Liver (tissue), 9 donors: Measurements from ENCODE around the gene AGGF1. TPM values are rescaled to one million over a fixed set of nuclear protein-coding genes. Genes with fewer than 3 reads are reported as not detected.
A peak's percentile ranks its signal among the peaks of the same experiment; 100 is the strongest.

ENCODE experiments used
- DNase-seq: peaks from one replicate; pipeline ENCODE4 v3.0.0-alpha.2; 2017; ENCODE audit warnings: low spot score
- H3K27ac ChIP-seq, 2 donors: one replicate each; pipeline ENCODE4 v1.7.0; 2013; ENCODE audit warnings: inconsistent platforms in 2 of 2, low read length in 2 of 2, control low read depth in 1 of 2, low read depth in 1 of 2, mild to moderate bottlenecking in 1 of 2
- H3K27me3 ChIP-seq, 4 donors: one replicate each; pipeline versions ENCODE4 v1.6.1 to v1.7.0; 2013; ENCODE audit warnings: low read length in 3 of 4, inconsistent platforms in 1 of 4, mild to moderate bottlenecking in 1 of 4, moderate library complexity in 1 of 4; ENCODE audit not compliant: control insufficient read depth in 4 of 4, insufficient read depth in 4 of 4
- H3K36me3 ChIP-seq, 4 donors: one replicate each; pipeline versions ENCODE4 v1.6.1 to v1.7.0; 2013; ENCODE audit warnings: low read length in 3 of 4, mild to moderate bottlenecking in 3 of 4, low read depth in 1 of 4, moderate library complexity in 1 of 4; ENCODE audit not compliant: control insufficient read depth in 4 of 4, insufficient read depth in 3 of 4
- H3K4me1 ChIP-seq, 4 donors: one replicate each; pipeline versions ENCODE4 v1.6.1 to v1.7.0; 2013; ENCODE audit warnings: low read length in 3 of 4, mild to moderate bottlenecking in 3 of 4, moderate library complexity in 1 of 4; ENCODE audit not compliant: control insufficient read depth in 4 of 4, insufficient read depth in 4 of 4
- H3K4me3 ChIP-seq, 3 donors: one replicate each; pipeline versions ENCODE4 v1.6.1 to v1.7.0; 2013; ENCODE audit warnings: low read length in 3 of 3, control low read depth in 1 of 3, low read depth in 1 of 3, mild to moderate bottlenecking in 1 of 3
- H3K9ac ChIP-seq, 2 donors: one replicate each; pipeline ENCODE4 v1.7.0; 2013; ENCODE audit warnings: low read length in 2 of 2, mild to moderate bottlenecking in 2 of 2, moderate library complexity in 2 of 2, control low read depth in 1 of 2, low read depth in 1 of 2
- H3K9me3 ChIP-seq, 4 donors: one replicate each; pipeline versions ENCODE4 v1.6.1 to v1.7.0; 2013; ENCODE audit warnings: low read length in 3 of 4; ENCODE audit not compliant: control insufficient read depth in 4 of 4
- CTCF ChIP-seq: fragments of 150-350 bp; IDR thresholded peaks from 2 replicates; pipeline ENCODE4 v1.5.1; 2017; ENCODE audit warnings: improper control_type of control experiment, low read depth, low read length; ENCODE audit not compliant: missing input control
- EGR1 ChIP-seq, 2 donors: IDR thresholded peaks; 2 replicates each; pipeline ENCODE4 v1.6.1; 2016 to 2018; ENCODE audit warnings: antibody characterized with exemption in 2 of 2, low read depth in 2 of 2
- FOXA1 ChIP-seq: IDR thresholded peaks from 2 replicates; pipeline ENCODE4 v1.6.1; 2016; ENCODE audit warnings: antibody characterized with exemption
- HNF4G ChIP-seq: IDR thresholded peaks from 2 replicates; pipeline ENCODE4 v1.6.1; 2016; ENCODE audit warnings: antibody characterized with exemption
- MAX ChIP-seq: IDR thresholded peaks from 2 replicates; pipeline ENCODE4 v1.6.1; 2016; ENCODE audit warnings: antibody characterized with exemption
- NR2F2 ChIP-seq: IDR thresholded peaks from 2 replicates; pipeline ENCODE4 v1.6.1; 2016; ENCODE audit warnings: antibody characterized with exemption
- RAD21 ChIP-seq, 2 donors: IDR thresholded peaks; 2 replicates each; pipeline ENCODE4 v1.6.1; 2016; ENCODE audit warnings: antibody characterized with exemption in 2 of 2, mild to moderate bottlenecking in 2 of 2
- REST ChIP-seq: IDR thresholded peaks from 2 replicates; pipeline ENCODE4 v1.6.1; 2016; ENCODE audit warnings: antibody characterized with exemption, mild to moderate bottlenecking
- RXRA ChIP-seq, 2 donors: IDR thresholded peaks; 2 replicates each; pipeline ENCODE4 v1.6.1; 2017 to 2018; ENCODE audit warnings: antibody characterized with exemption in 2 of 2, mild to moderate bottlenecking in 1 of 2
- YY1 ChIP-seq: IDR thresholded peaks from 2 replicates; pipeline ENCODE4 v1.6.1; 2016; ENCODE audit warnings: antibody characterized with exemption, mild to moderate bottlenecking
- WGBS: extraction: QIAGEN DNeasy Blood & Tissue Kit; methylation state at CpG from one replicate; pipeline ENCODE4 v1.1.7; 2013; 5-methylcytosine and 5-hydroxymethylcytosine counted together
- polyA plus RNA-seq, 2 donors: library from polyadenylated mRNA; stranded (reverse) in 1 of 2; unstranded in 1 of 2; fragments of 200-250 nt in 1 of 2; fragments of >200 nt in 1 of 2; fragmentation: Nextera tagmentation in 1 of 2; extraction: Ambion mirVana in 1 of 2; gene quantifications; one replicate each; pipeline versions ENCODE4 v1.2.1 to v1.2.3, GENCODE V29; 2013 to 2015
- total RNA-seq, 2 donors: library from RNA; depleted of rRNA; stranded (reverse); fragments of >200 nt; gene quantifications; one replicate each; pipeline ENCODE4 v1.2.3, GENCODE V29; 2014
- donor health status: healthy.
- donor health status: healthy.
- donor health status: healthy.
- donor health status: healthy.
- donor health status: healthy.

AGGF1 gene
- total and polyA plus RNA-seq, 4 donors: 7.2 to 16.7 (median 15.1) TPM

GRCh38 chr5:77064040-77064439 is 33.8 kb downstream of the AGGF1 start:
- Histone ChIP-seq H3K27me3 (no peaks in the 10 kb centered on the region), H3K4me3 (no peak overlapping the region), H3K9ac (no peak overlapping the region), H3K27ac (no peak overlapping the region), H3K36me3 (peaks cover 0 to 36% (median 23%) of the 10 kb centered on the region in 4 donors), H3K9me3 (no peaks in the 10 kb centered on the region), H3K4me1 (no peaks in the 10 kb centered on the region)
- WGBS: 30% methylated on average over 3 of the region's 3 CpGs
- TF ChIP-seq CTCF (peak; percentile 54), MAX (no peak), HNF4G (no peak), FOXA1 (no peak), RAD21 (IDR thresholded peaks at IDR 0.05) (peak; percentile 69 to 73)
- DNase-seq: no peak

- H3K9ac ChIP-seq: no peak overlapping the region
- DNase-seq: no peak
- no peaks in the 10 kb centered on the region for H3K4me1 ChIP-seq
- no peaks in the 10 kb centered on the region for H3K9me3 ChIP-seq
- H3K4me3 ChIP-seq: no peak overlapping the region
- TF ChIP-seq FOXA1: no peak
- no peak for TF ChIP-seq RXRA (IDR thresholded peaks at IDR 0.05)
- no peak for TF ChIP-seq REST
- no peak for TF ChIP-seq NR2F2
- H3K36me3 ChIP-seq: peaks cover 0 to 35% (median 20%) of the 10 kb centered on the region in 4 donors
- no peaks in the 10 kb centered on the region for H3K27me3 ChIP-seq
- 91% methylated on average over 3 of the region's 3 CpGs for WGBS
- no peak overlapping the region for H3K27ac ChIP-seq
Measured at GRCh38 chr5:77065256-77065655, 35.1 kb downstream of the AGGF1 start.

- H3K36me3 ChIP-seq: peaks cover 0 to 28% (median 16%) of the 10 kb centered on the region in 4 donors
- no peak overlapping the region for H3K9ac ChIP-seq
- H3K27ac ChIP-seq: no peak overlapping the region
- no peak for DNase-seq
- no peaks in the 10 kb centered on the region for H3K27me3 ChIP-seq
- WGBS: 94% methylated on average over 1 of the region's 1 CpG
- H3K4me3 ChIP-seq: no peak overlapping the region
- no peaks in the 10 kb centered on the region for H3K4me1 ChIP-seq
- TF ChIP-seq MAX (no peak), RXRA (IDR thresholded peaks at IDR 0.05) (no peak), CTCF (no peak), EGR1 (IDR thresholded peaks at IDR 0.05; ENCODE audit: low read depth in 2 of 2) (no peak), RAD21 (IDR thresholded peaks at IDR 0.05) (no peak), FOXA1 (no peak), REST (no peak), NR2F2 (no peak), HNF4G (no peak), YY1 (no peak)
- no peaks in the 10 kb centered on the region for H3K9me3 ChIP-seq
Measured at GRCh38 chr5:77066184-77066583, 36.0 kb downstream of the AGGF1 start.
